Spleen (tissue), 11 donors: ENCODE results near the gene TMEM130. TPM values are rescaled to one million over a fixed set of nuclear protein-coding genes. Genes with fewer than 3 reads are reported as not detected.

Source experiments
- DNase-seq: peaks from one replicate; pipeline ENCODE4 v3.0.0-alpha.2; 2020
- H3K27ac ChIP-seq, 8 donors: fragments of 200-600 bp; sonication (generic) in 7 of 8; 1 replicate in 4 of 8; 2 replicates in 4 of 8; pipeline versions ENCODE4 v1.5.0 to v1.8.0; 2016 to 2021; ENCODE audit warnings: inconsistent platforms in 4 of 8, mild to moderate bottlenecking in 4 of 8, moderate library complexity in 1 of 8
- H3K27me3 ChIP-seq, 7 donors: fragments of 200-600 bp; sonication (generic) in 6 of 7; replicated peaks in 1 of 7; 1 replicate in 4 of 7; 2 replicates in 3 of 7; pipeline versions ENCODE4 v1.5.0 to v1.8.0; 2016 to 2021; ENCODE audit warnings: inconsistent platforms in 3 of 7, mild to moderate bottlenecking in 1 of 7
- H3K36me3 ChIP-seq, 6 donors: fragments of 200-600 bp; sonication (generic) in 5 of 6; 1 replicate in 4 of 6; 2 replicates in 2 of 6; pipeline versions ENCODE4 v1.5.0 to v1.8.0; 2016 to 2021; ENCODE audit warnings: inconsistent platforms in 2 of 6
- H3K4me1 ChIP-seq, 6 donors: fragments of 200-600 bp; sonication (generic) in 5 of 6; 1 replicate in 3 of 6; 2 replicates in 3 of 6; pipeline versions ENCODE4 v1.5.0 to v1.8.0; 2016 to 2021; ENCODE audit warnings: inconsistent platforms in 3 of 6
- H3K4me3 ChIP-seq, 8 donors: fragments of 200-600 bp; sonication (generic) in 7 of 8; 1 replicate in 4 of 8; 2 replicates in 4 of 8; pipeline versions ENCODE4 v1.5.0 to v1.8.0; 2016 to 2021; ENCODE audit warnings: inconsistent platforms in 4 of 8, mild to moderate bottlenecking in 4 of 8, moderate library complexity in 2 of 8
- H3K9me3 ChIP-seq, 8 donors: fragments of 200-600 bp; sonication (generic) in 7 of 8; 1 replicate in 4 of 8; 2 replicates in 4 of 8; pipeline versions ENCODE4 v1.5.0 to v1.8.0; 2016 to 2021; ENCODE audit warnings: inconsistent platforms in 4 of 8
- POLR2A ChIP-seq, 3 donors: fragments of 450-650 bp; IDR thresholded peaks; one replicate each; pipeline ENCODE4 v1.5.1; 2017; ENCODE audit warnings: antibody characterized with exemption in 3 of 3, mild to moderate bottlenecking in 1 of 3
- POLR2AphosphoS5 ChIP-seq, 3 donors: sonication (generic); formaldehyde crosslinking; IDR thresholded peaks; one replicate each; pipeline ENCODE4 v1.5.1; 2017; ENCODE audit warnings: antibody characterized with exemption in 3 of 3
- WGBS, 5 donors: extraction: QIAGEN DNeasy Blood & Tissue Kit in 3 of 5; methylation state at CpG; one replicate each; pipeline versions ENCODE4 v1.1.5 to v1.1.7; 2013 to 2018; 5-methylcytosine and 5-hydroxymethylcytosine counted together
- intact Hi-C: fragments of 100-400 bp; cut with DNase I; formaldehyde crosslinking; loops from one replicate; pipeline ENCODE4 v1.15.0; 2023; ENCODE audit warnings: low total_unique reads
- polyA plus RNA-seq, 3 donors: library from polyadenylated mRNA; stranded (reverse); fragments of 200-250 nt; gene quantifications; one replicate each; pipeline ENCODE4 v1.2.1, GENCODE V29; 2013
- total RNA-seq, 7 donors: library from RNA; depleted of rRNA in 3 of 7; stranded (reverse); fragments of >200 nt in 3 of 7; fragmentation: NEBNext Ultra II Directional in 4 of 7; extraction: Animal tissue kit (Norgen Biotek cat#: 25700) in 4 of 7; gene quantifications; one replicate each; pipeline versions ENCODE4 v1.1.0 to v1.2.1, GENCODE V29; 2016 to 2021
- TF ChIP-seq, protein P1 (sequence below), 11 experiments: fragments of 200-600 bp in 7 of 11; fragments of 450-650 bp in 4 of 11; sonication (generic) in 4 of 11; IDR thresholded peaks in 8 of 11; conservative IDR thresholded peaks in 3 of 11; 1 replicate in 7 of 11; 2 replicates in 4 of 11; pipeline versions ENCODE4 v1.4.0 to v1.8.0; 2016 to 2021; ENCODE audit warnings: antibody characterized with exemption in 11 of 11, inconsistent platforms in 4 of 11, mild to moderate bottlenecking in 1 of 11
- donor health status: healthy with polysubstance abuse.
- donor health status: DM: no; HTN: no; CAD: no; lungs with moderate emphysema.
- donor health status: DM: no; HTN: no; CAD: no.
- donor health status: Bipolar disorder and iron deficiency.
- donor health status: healthy.
- donor health status: DM: no; HTN: no; CAD: no.
- donor health status: DM: yes; HTN: yes; CAD: no.

TMEM130 gene
- total and polyA plus RNA-seq, 10 donors, result 0.11 to 0.55 (median 0.37) TPM; not detected in 3

DNA sequence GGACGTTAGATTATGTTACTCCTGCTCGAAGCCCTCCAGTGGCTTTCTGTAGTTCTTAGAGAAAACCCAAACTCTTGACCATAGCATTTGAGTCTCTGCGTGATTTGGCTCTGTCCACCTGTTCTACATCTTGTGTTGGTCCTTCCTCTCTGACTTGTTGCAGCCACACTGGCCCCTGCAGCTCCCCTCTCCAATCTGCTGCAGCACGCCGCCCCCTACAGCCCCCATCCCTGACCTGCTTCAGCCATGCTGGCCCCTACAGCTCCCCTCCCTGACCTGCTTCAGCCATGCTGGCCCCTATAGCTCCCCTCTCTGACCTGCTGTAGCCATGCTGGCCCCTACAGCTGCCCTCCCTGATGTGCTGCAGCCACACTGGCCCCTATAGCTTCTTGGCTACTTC, 37.8 kb upstream of the TMEM130 start:
- Histone ChIP-seq H3K27me3 (no peaks in the 10 kb centered on the region), H3K9me3 (no peaks in the 10 kb centered on the region), H3K36me3 (peaks cover 4 to 100% (median 96%) of the 10 kb centered on the region in 6 donors), H3K27ac (no peak overlapping the region), H3K4me3 (no peak overlapping the region), H3K4me1 (no peaks in the 10 kb centered on the region)
- TF ChIP-seq, protein P1, sequence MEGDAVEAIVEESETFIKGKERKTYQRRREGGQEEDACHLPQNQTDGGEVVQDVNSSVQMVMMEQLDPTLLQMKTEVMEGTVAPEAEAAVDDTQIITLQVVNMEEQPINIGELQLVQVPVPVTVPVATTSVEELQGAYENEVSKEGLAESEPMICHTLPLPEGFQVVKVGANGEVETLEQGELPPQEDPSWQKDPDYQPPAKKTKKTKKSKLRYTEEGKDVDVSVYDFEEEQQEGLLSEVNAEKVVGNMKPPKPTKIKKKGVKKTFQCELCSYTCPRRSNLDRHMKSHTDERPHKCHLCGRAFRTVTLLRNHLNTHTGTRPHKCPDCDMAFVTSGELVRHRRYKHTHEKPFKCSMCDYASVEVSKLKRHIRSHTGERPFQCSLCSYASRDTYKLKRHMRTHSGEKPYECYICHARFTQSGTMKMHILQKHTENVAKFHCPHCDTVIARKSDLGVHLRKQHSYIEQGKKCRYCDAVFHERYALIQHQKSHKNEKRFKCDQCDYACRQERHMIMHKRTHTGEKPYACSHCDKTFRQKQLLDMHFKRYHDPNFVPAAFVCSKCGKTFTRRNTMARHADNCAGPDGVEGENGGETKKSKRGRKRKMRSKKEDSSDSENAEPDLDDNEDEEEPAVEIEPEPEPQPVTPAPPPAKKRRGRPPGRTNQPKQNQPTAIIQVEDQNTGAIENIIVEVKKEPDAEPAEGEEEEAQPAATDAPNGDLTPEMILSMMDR (IDR thresholded peaks at IDR 0.05 in 8 of 11, conservative IDR thresholded peaks at IDR 0.05 in 3 of 11), result no peak
- no peak for TF ChIP-seq POLR2AphosphoS5 (IDR thresholded peaks at IDR 0.05)
- TF ChIP-seq POLR2A (IDR thresholded peaks at IDR 0.05), result no peak
- intact Hi-C loops, result no loop called here
- no peak for DNase-seq
- 87 to 97% (median 94%) methylated on average over 5 of the region's 5 CpGs for WGBS, 5 donors

DNA sequence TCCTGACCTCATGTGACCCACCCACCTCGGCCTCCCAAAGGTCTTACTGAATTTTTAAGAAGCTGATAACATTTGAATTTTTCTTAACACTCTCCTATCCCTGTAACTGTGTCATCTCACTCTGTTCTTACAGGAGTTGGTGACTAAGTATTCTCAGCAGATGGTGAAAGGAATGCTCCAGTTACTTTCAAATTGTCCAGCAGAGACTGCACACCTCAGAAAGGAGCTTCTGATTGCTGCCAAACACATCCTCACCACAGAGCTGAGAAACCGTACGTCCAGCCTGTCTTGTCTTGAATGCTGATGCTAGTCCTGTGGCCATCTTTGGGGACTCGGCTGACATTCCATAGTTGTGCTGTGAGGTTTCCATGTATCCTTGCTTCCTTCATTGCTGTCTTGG, 33.4 kb upstream of the TMEM130 start:
- H3K9me3 ChIP-seq, result no peaks in the 10 kb centered on the region
- H3K27ac ChIP-seq, result no peak overlapping the region
- intact Hi-C loops, result no loop called here
- 94 to 100% (median 98%) methylated on average over 4 of the region's 4 CpGs for WGBS, 5 donors
- no peak overlapping the region for H3K4me3 ChIP-seq
- DNase-seq, result no peak
- H3K4me1 ChIP-seq, result no peaks in the 10 kb centered on the region
- TF ChIP-seq POLR2AphosphoS5 (IDR thresholded peaks at IDR 0.05) (no peak), POLR2A (IDR thresholded peaks at IDR 0.05) (no peak)
- TF ChIP-seq, protein P1 (IDR thresholded peaks at IDR 0.05 in 8 of 11, conservative IDR thresholded peaks at IDR 0.05 in 3 of 11), result no peak
- no peaks in the 10 kb centered on the region for H3K27me3 ChIP-seq
- H3K36me3 ChIP-seq, result peaks cover 11 to 100% (median 95%) of the 10 kb centered on the region in 6 donors

DNA sequence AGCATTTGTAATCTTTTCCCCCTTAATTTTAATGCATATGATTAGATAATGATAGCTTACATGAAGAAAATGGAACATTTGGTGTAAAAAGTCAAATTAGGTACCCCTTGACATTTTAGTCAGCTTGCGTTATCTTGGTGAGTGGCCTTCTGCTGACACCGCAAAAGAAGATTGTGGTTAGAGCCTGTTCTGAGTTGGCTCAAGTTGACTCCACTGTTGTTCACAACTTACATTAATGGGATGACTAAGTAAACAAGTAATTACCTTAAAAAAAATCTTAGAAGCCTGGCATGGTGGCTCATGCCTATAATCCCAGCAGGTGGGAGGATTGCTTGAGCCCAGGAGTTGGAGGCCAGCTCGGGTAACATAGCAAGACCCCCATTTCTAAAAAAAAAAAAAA, 32.7 kb upstream of the TMEM130 start:
- H3K4me1 ChIP-seq, result no peaks in the 10 kb centered on the region
- H3K4me3 ChIP-seq, result no peak overlapping the region
- TF ChIP-seq POLR2AphosphoS5 (IDR thresholded peaks at IDR 0.05), result no peak
- no peak for TF ChIP-seq POLR2A (IDR thresholded peaks at IDR 0.05)
- TF ChIP-seq, protein P1 (IDR thresholded peaks at IDR 0.05 in 8 of 11, conservative IDR thresholded peaks at IDR 0.05 in 3 of 11), result no peak
- no peaks in the 10 kb centered on the region for H3K27me3 ChIP-seq
- H3K9me3 ChIP-seq, result no peaks in the 10 kb centered on the region
- DNase-seq, result no peak
- no peak overlapping the region for H3K27ac ChIP-seq
- intact Hi-C loops, result no loop called here
- 89 to 98% (median 95%) methylated on average over 3 of the region's 3 CpGs for WGBS, 5 donors
- H3K36me3 ChIP-seq, result peaks cover 16 to 100% (median 96%) of the 10 kb centered on the region in 6 donors

DNA sequence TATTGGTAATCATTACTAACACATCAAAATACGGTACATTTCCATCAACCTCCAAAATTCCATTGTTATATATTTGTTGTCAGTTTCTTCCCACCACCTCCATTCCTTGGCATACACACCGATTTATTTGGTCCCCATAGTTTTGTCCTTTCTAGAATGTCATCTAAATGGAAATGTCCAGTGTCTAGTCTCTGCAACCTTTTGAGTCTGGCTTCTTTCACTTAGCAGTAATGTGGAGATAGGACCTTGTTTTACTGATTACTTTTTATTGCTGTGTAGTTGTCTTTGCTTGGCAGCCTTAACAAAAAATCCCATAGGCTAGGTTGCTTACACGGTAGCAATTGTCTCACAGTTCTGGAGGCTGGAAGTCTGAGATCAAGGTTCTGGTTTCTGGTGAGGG, 31.0 kb upstream of the TMEM130 start:
- WGBS, 5 donors, result 88 to 94% (median 92%) methylated on average over 3 of the region's 3 CpGs
- H3K4me1 ChIP-seq, result no peaks in the 10 kb centered on the region
- TF ChIP-seq POLR2AphosphoS5 (IDR thresholded peaks at IDR 0.05), result no peak
- no peak for TF ChIP-seq POLR2A (IDR thresholded peaks at IDR 0.05)
- TF ChIP-seq, protein P1 (IDR thresholded peaks at IDR 0.05 in 8 of 11, conservative IDR thresholded peaks at IDR 0.05 in 3 of 11), result no peak
- H3K27ac ChIP-seq, result no peak overlapping the region
- intact Hi-C loops, result no loop called here
- DNase-seq, result no peak
- no peak overlapping the region for H3K4me3 ChIP-seq
- no peaks in the 10 kb centered on the region for H3K27me3 ChIP-seq
- no peaks in the 10 kb centered on the region for H3K9me3 ChIP-seq
- peaks cover 16 to 100% (median 99%) of the 10 kb centered on the region in 6 donors for H3K36me3 ChIP-seq
